HFF-Myc (cell line): ENCODE results near the gene TMEM168.

ENCODE experiments used
- DNase-seq: peaks from one replicate; pipeline ENCODE4 v3.0.0-alpha.2; 2011; ENCODE audit warnings: low read depth; ENCODE audit errors: extremely low read depth
- H3K4me3 ChIP-seq: replicated peaks from 2 replicates; pipeline ENCODE4 v1.5.1; 2011; ENCODE audit warnings: low read depth, mild to moderate bottlenecking, control low read depth, low read length
- TF ChIP-seq, protein P1 (sequence below): IDR thresholded peaks from 2 replicates; pipeline ENCODE4 v1.5.1; 2012; ENCODE audit warnings: mild to moderate bottlenecking, low read depth, low read length, control low read depth; ENCODE audit errors: missing control alignments

The TMEM168 gene

DNA sequence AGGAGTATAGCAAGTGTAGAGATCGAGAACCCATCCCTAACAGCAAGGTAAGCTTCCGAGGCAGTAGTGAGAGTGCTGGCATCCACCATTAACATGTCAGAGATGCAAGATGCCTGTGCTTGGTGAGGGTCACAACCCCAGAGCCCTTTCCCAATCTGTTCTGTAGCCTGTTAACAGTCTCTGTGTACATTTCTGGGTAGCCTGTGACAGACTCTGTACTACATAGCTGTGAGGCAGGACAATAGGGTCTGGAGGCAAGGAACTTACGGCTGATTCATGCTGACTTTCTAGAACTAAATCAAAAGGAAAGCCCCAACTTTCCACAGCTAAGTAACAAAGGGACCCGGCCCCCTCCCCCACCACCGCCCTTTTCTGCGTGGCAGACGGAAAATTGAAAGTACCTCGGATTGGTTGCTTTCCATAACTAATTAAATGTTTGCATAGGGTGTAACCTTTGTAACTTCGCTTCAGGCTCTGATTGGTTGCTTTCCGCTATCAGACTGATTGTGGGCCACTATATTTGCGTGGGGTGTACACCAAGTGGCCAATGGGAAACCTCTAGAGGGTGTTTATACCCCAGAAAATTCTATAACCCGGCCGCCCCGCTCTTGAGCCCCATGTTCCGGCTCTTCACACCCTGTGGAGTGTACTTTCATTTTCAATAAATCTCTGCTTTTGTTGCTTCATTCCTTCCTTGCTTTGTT is 1.4 kb upstream of the TMEM168 start:
- no peak for DNase-seq
- TF ChIP-seq, protein P1, sequence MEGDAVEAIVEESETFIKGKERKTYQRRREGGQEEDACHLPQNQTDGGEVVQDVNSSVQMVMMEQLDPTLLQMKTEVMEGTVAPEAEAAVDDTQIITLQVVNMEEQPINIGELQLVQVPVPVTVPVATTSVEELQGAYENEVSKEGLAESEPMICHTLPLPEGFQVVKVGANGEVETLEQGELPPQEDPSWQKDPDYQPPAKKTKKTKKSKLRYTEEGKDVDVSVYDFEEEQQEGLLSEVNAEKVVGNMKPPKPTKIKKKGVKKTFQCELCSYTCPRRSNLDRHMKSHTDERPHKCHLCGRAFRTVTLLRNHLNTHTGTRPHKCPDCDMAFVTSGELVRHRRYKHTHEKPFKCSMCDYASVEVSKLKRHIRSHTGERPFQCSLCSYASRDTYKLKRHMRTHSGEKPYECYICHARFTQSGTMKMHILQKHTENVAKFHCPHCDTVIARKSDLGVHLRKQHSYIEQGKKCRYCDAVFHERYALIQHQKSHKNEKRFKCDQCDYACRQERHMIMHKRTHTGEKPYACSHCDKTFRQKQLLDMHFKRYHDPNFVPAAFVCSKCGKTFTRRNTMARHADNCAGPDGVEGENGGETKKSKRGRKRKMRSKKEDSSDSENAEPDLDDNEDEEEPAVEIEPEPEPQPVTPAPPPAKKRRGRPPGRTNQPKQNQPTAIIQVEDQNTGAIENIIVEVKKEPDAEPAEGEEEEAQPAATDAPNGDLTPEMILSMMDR = no peak
- no peak overlapping the region for H3K4me3 ChIP-seq

DNA sequence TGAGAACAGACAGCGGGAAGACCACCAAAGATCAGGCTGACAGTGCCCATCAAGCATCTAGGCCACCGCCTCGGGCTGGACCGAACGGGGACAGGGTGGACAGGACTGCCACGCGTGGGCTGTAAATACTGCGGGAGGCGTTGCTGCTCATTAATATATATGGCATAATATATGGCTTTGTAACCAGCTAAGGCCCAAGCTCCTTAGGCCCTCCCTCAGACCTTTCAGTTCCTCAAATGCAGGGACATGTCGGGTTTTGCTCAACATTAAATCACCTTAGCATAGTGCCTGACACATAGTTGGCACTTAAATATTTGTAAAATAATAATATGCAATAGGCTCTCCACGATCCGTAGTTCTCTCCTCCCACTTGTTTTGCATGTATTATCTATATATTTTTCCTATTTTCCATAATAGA is 402 bp upstream of the TMEM168 start:
- peak overlapping the region; percentile 63 for H3K4me3 ChIP-seq
- no peak for DNase-seq
- TF ChIP-seq, protein P1 = no peak

DNA sequence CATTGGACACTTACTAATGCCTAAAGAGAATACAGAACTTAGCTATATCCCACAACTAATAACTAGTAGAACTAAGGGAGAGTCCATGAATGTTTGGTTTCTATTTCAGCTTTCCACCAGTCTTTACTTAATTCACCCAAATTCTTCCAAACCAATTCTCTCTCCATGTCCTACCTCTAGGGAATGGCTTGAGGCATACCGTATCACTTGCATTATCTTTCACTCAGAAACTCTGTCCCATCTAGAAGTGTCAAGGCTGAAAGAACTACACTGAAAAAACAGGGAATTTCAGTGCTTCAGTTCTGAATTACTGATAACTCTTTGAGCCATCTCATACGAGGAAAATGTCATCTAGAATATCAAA is 758 bp downstream of the TMEM168 start:
- no peak for DNase-seq
- H3K4me3 ChIP-seq = peak overlapping the region; percentile 63
- TF ChIP-seq, protein P1 = no peak

DNA sequence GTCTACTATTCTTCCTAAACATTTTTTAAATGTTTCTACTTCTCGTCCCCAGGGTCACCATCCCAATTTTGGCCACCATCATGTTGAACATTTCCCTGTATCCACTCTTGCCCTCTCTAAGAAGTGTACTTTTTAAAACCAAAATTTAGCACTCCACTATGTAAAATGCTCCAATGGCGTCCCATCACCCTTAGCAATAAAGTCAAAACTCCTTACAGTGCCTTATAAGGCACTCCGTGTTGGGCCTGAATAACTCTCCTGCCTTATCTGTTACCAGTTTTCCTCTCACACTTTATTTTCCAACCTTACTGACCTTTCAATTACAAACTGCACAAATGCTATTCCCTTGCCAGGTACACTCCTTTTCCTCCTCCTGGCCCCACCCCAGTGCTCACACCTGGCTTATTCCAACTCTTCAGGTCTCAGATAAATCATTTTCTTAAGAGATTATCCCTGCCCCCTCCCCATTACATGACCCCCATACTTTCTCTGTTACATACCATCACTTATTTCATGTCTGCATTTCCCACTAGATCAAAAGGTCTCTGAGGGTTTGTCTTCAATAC is 1.3 kb downstream of the TMEM168 start:
- no peak for DNase-seq
- TF ChIP-seq, protein P1 = no peak
- H3K4me3 ChIP-seq = peak overlapping the region; percentile 63

DNA sequence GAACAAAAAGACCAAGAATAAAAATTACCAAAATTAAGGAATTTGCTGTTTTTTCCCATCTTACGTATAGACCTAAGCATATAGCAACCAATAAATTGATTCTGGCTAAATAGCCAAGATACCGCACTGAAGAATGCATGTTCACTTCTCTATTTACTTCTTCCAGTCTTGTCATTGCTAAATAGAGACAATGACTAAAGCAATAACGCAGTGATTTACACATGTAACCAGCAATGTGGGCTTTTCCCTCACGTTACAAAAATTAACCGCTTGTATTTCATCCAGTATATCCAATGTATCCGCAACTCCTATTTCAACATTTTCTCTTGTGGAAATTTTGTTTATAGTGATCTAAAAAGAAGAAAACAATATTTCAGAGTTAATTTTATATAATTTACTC is 5.6 kb downstream of the TMEM168 start:
- no peak overlapping the region for H3K4me3 ChIP-seq
- TF ChIP-seq, protein P1 = no peak
- DNase-seq = no peak

DNA sequence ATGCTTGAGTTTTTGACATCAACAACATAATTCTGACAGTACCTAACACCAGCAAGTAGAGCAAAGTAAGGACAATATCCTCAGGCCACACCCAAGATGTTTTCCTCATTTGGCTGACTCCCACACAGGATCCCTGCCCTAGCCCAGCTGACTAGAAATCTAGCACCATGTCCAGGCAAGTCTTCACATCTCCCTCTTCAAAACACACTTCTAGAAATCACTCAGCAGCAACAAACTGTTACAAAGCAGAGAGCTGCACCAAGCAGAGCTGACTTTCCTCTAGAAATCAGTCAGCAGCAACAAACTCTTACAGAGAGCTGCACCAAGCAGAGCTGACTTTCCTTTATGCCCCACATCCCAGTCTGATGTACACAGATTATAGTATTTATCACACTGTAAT is 7.7 kb downstream of the TMEM168 start:
- no peak for DNase-seq
- TF ChIP-seq, protein P1 = no peak

More for the DNA sequence above, 7.7 kb downstream of the TMEM168 start:
- no peak overlapping the region for H3K4me3 ChIP-seq
